ENCODE results near the gene BCKDHB. TPM values are rescaled to one million over a fixed set of nuclear protein-coding genes. Genes with fewer than 3 reads are reported as not detected.
A peak's percentile ranks its signal among the peaks of the same experiment; 100 is the strongest.

Gene BCKDHB
- total and polyA plus RNA-seq, 2 experiments from 2014 or later: 32.1 to 42.7 TPM

DNA sequence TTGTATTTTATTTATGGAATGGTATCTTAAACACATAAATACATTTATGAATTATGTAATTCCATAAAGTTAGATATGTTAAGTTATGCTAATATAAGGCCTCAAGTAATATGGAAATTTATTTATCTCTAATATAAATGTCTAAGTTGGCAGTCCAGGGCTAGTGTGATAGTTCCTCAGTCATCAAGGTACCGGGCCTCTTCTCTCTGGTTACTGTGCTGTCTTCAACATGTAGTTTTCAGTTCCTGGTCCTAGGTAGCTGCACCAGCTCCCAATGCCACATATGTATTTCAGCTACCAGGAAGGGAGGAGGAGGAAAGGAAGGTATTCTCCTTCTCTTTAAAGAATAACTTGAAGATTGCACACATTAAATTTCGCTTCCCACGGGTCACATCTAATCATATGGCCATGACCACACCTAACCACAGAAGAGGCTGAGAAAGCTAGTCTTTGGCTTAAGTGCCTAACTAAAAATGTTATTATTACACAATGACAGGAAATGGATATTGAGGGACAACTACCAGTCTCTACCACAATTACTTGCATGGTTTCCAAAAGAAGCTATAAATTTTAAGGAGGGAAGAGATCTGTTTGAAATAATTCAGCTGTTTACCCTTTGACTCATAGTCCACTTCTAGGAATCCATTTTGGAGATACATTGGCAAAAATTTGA is 68.6 kb downstream of the BCKDHB start (continued):
- TF ChIP-seq, protein P1, sequence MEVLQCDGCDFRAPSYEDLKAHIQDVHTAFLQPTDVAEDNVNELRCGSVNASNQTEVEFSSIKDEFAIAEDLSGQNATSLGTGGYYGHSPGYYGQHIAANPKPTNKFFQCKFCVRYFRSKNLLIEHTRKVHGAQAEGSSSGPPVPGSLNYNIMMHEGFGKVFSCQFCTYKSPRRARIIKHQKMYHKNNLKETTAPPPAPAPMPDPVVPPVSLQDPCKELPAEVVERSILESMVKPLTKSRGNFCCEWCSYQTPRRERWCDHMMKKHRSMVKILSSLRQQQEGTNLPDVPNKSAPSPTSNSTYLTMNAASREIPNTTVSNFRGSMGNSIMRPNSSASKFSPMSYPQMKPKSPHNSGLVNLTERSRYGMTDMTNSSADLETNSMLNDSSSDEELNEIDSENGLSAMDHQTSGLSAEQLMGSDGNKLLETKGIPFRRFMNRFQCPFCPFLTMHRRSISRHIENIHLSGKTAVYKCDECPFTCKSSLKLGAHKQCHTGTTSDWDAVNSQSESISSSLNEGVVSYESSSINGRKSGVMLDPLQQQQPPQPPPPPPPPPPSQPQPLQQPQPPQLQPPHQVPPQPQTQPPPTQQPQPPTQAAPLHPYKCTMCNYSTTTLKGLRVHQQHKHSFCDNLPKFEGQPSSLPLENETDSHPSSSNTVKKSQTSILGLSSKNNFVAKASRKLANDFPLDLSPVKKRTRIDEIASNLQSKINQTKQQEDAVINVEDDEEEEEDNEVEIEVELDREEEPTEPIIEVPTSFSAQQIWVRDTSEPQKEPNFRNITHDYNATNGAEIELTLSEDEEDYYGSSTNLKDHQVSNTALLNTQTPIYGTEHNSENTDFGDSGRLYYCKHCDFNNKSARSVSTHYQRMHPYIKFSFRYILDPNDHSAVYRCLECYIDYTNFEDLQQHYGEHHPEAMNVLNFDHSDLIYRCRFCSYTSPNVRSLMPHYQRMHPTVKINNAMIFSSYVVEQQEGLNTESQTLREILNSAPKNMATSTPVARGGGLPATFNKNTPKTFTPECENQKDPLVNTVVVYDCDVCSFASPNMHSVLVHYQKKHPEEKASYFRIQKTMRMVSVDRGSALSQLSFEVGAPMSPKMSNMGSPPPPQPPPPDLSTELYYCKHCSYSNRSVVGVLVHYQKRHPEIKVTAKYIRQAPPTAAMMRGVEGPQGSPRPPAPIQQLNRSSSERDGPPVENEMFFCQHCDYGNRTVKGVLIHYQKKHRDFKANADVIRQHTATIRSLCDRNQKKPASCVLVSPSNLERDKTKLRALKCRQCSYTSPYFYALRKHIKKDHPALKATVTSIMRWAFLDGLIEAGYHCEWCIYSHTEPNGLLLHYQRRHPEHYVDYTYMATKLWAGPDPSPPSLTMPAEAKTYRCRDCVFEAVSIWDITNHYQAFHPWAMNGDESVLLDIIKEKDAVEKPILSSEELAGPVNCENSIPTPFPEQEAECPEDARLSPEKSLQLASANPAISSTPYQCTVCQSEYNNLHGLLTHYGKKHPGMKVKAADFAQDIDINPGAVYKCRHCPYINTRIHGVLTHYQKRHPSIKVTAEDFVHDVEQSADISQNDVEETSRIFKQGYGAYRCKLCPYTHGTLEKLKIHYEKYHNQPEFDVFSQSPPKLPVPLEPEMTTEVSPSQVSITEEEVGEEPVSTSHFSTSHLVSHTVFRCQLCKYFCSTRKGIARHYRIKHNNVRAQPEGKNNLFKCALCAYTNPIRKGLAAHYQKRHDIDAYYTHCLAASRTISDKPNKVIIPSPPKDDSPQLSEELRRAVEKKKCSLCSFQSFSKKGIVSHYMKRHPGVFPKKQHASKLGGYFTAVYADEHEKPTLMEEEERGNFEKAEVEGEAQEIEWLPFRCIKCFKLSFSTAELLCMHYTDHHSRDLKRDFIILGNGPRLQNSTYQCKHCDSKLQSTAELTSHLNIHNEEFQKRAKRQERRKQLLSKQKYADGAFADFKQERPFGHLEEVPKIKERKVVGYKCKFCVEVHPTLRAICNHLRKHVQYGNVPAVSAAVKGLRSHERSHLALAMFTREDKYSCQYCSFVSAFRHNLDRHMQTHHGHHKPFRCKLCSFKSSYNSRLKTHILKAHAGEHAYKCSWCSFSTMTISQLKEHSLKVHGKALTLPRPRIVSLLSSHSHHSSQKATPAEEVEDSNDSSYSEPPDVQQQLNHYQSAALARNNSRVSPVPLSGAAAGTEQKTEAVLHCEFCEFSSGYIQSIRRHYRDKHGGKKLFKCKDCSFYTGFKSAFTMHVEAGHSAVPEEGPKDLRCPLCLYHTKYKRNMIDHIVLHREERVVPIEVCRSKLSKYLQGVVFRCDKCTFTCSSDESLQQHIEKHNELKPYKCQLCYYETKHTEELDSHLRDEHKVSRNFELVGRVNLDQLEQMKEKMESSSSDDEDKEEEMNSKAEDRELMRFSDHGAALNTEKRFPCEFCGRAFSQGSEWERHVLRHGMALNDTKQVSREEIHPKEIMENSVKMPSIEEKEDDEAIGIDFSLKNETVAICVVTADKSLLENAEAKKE (CRISPR knock-in tag; IDR thresholded peaks at IDR 0.05): no peak
- TF ChIP-seq NANOG (IDR thresholded peaks at IDR 0.05; ENCODE audit: borderline replicate concordance) (no peak), EZH2 (IDR thresholded peaks at IDR 0.05; ENCODE audit: low read depth, unreplicated experiment) (no peak), EZH2phosphoT487 (IDR thresholded peaks at IDR 0.05; ENCODE audit: unreplicated experiment) (no peak), CREB1 (CRISPR knock-in tag; IDR thresholded peaks at IDR 0.05; ENCODE audit: low read depth) (no peak)

DNA sequence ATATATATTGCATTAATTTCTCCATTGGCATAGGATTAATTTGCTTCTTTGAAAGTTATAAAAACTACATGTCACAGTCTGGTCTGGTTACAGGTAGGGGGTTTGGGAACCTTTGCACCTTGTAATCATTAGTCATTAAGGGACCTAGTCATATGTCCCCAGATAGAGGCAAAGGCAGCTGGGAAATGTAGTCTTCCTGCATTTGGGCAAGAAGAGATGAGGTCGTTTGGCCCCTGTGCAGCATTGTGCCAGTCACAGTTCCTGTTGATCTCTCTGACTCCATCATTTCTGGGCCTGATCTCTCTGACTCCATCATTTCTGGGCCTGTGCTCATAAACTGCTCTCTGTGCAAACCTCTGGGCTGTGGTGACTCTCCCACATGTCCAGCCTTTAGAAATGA is 73.2 kb downstream of the BCKDHB start:
- Histone ChIP-seq H3K4me3 (no peak overlapping the region), H3K36me3 (ENCODE audit: insufficient read depth) (no peaks in the 10 kb centered on the region), H3K27ac (ENCODE audit: low read depth) (no peak overlapping the region), H3K4me2 (no peak overlapping the region), H2AFZ (no peak overlapping the region), H3K27me3 (ENCODE audit: insufficient read depth) (no peaks in the 10 kb centered on the region), H3F3A (replicated peaks; ENCODE audit: low read depth) (no peaks in the 10 kb centered on the region), H3K9me2 (ENCODE audit: insufficient read depth) (no peaks in the 10 kb centered on the region), H3K79me2 (replicated peaks; ENCODE audit: insufficient read depth) (no peaks in the 10 kb centered on the region), H3K4me1 (ENCODE audit: insufficient read depth) (no peaks in the 10 kb centered on the region), H4K20me1 (replicated peaks; ENCODE audit: insufficient read depth) (no peaks in the 10 kb centered on the region)
- Mint-ChIP-seq H3K4me1 (peaks cover under 1% of the 10 kb centered on the region; the same call in 2 of the 3 replicates), H3K4me3 (no peak overlapping the region), H3K36me3 (ENCODE audit: low read depth) (no peaks in the 10 kb centered on the region), H3K27ac (peak overlapping the region; percentile 41; the same call in 1 of the 2 replicates), H3K9me3 (no peaks in the 10 kb centered on the region), H3K27me3 (ENCODE audit: insufficient read depth, low read depth, poor library complexity) (peaks cover 2% of the 10 kb centered on the region)
- DNase-seq (ENCODE audit: low spot score): peak; percentile 38
- no peak; the same call in 1 of the 3 replicates for ATAC-seq
- TF ChIP-seq, protein P2, sequence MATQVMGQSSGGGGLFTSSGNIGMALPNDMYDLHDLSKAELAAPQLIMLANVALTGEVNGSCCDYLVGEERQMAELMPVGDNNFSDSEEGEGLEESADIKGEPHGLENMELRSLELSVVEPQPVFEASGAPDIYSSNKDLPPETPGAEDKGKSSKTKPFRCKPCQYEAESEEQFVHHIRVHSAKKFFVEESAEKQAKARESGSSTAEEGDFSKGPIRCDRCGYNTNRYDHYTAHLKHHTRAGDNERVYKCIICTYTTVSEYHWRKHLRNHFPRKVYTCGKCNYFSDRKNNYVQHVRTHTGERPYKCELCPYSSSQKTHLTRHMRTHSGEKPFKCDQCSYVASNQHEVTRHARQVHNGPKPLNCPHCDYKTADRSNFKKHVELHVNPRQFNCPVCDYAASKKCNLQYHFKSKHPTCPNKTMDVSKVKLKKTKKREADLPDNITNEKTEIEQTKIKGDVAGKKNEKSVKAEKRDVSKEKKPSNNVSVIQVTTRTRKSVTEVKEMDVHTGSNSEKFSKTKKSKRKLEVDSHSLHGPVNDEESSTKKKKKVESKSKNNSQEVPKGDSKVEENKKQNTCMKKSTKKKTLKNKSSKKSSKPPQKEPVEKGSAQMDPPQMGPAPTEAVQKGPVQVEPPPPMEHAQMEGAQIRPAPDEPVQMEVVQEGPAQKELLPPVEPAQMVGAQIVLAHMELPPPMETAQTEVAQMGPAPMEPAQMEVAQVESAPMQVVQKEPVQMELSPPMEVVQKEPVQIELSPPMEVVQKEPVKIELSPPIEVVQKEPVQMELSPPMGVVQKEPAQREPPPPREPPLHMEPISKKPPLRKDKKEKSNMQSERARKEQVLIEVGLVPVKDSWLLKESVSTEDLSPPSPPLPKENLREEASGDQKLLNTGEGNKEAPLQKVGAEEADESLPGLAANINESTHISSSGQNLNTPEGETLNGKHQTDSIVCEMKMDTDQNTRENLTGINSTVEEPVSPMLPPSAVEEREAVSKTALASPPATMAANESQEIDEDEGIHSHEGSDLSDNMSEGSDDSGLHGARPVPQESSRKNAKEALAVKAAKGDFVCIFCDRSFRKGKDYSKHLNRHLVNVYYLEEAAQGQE (IDR thresholded peaks at IDR 0.05; ENCODE audit: unreplicated experiment): no peak
- TF ChIP-seq, protein P3, sequence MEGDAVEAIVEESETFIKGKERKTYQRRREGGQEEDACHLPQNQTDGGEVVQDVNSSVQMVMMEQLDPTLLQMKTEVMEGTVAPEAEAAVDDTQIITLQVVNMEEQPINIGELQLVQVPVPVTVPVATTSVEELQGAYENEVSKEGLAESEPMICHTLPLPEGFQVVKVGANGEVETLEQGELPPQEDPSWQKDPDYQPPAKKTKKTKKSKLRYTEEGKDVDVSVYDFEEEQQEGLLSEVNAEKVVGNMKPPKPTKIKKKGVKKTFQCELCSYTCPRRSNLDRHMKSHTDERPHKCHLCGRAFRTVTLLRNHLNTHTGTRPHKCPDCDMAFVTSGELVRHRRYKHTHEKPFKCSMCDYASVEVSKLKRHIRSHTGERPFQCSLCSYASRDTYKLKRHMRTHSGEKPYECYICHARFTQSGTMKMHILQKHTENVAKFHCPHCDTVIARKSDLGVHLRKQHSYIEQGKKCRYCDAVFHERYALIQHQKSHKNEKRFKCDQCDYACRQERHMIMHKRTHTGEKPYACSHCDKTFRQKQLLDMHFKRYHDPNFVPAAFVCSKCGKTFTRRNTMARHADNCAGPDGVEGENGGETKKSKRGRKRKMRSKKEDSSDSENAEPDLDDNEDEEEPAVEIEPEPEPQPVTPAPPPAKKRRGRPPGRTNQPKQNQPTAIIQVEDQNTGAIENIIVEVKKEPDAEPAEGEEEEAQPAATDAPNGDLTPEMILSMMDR (conservative IDR thresholded peaks at IDR 0.05; ENCODE audit: low read depth in 2 of 2): no peak
- TF ChIP-seq ZNF331 (CRISPR knock-in tag; IDR thresholded peaks at IDR 0.05; ENCODE audit: low read depth) (no peak), JUNB (IDR thresholded peaks at IDR 0.05; ENCODE audit: unreplicated experiment) (no peak), EZH2phosphoT487 (IDR thresholded peaks at IDR 0.05; ENCODE audit: unreplicated experiment) (no peak), ZNF114 (CRISPR knock-in tag; IDR thresholded peaks at IDR 0.05) (no peak), NANOG (IDR thresholded peaks at IDR 0.05; ENCODE audit: borderline replicate concordance) (no peak)
